Measurements from ENCODE around the gene TNFRSF11A.

The TNFRSF11A gene

GRCh38 chr18:62386091-62386490 is 61.0 kb downstream of the TNFRSF11A start:
- DNase-seq, result no peak

- no peak for DNase-seq
Measured at GRCh38 chr18:62386601-62387000, 61.5 kb downstream of the TNFRSF11A start.

- no peak for DNase-seq
Measured at GRCh38 chr18:62387257-62387656, 62.1 kb downstream of the TNFRSF11A start.

- no peak for DNase-seq
Measured at GRCh38 chr18:62388855-62389760, 64.0 kb downstream of the TNFRSF11A start.

- DNase-seq, result no peak
Measured at GRCh38 chr18:62389761-62390481, 64.8 kb downstream of the TNFRSF11A start.

GRCh38 chr18:62394006-62394763 is 69.1 kb downstream of the TNFRSF11A start:
- no peak for DNase-seq

GRCh38 chr18:62396381-62396780 is 71.3 kb downstream of the TNFRSF11A start:
- no peak for DNase-seq

GRCh38 chr18:62396967-62397366 is 71.9 kb downstream of the TNFRSF11A start:
- DNase-seq, result no peak

- DNase-seq, result no peak
Measured at GRCh38 chr18:62398291-62398690, 73.2 kb downstream of the TNFRSF11A start.

- no peak for DNase-seq
Measured at GRCh38 chr18:62399276-62399675, 74.2 kb downstream of the TNFRSF11A start.

- DNase-seq, result peak; percentile 93
Measured at GRCh38 chr18:62399781-62400308, 74.7 kb downstream of the TNFRSF11A start.

- DNase-seq, result no peak
Measured at GRCh38 chr18:62400916-62401315, 75.8 kb downstream of the TNFRSF11A start.

- DNase-seq, result no peak
Measured at GRCh38 chr18:62402342-62402948, 77.3 kb downstream of the TNFRSF11A start.

GRCh38 chr18:62403120-62403519 is 78.0 kb downstream of the TNFRSF11A start:
- no peak for DNase-seq

- no peak for DNase-seq
Measured at GRCh38 chr18:62404881-62405280, 79.8 kb downstream of the TNFRSF11A start.

GRCh38 chr18:62407660-62408059 is 82.5 kb downstream of the TNFRSF11A start:
- no peak for DNase-seq

- DNase-seq, result no peak
Measured at GRCh38 chr18:62409821-62410220, 84.7 kb downstream of the TNFRSF11A start.

- DNase-seq, result no peak
Measured at GRCh38 chr18:62412231-62412979, 87.3 kb downstream of the TNFRSF11A start.

GRCh38 chr18:62413206-62413605 is 88.1 kb downstream of the TNFRSF11A start:
- no peak for DNase-seq

GRCh38 chr18:62418258-62418657 is 93.1 kb downstream of the TNFRSF11A start:
- DNase-seq, result no peak

GRCh38 chr18:62420151-62420512 is 95.0 kb downstream of the TNFRSF11A start:
- no peak for DNase-seq

All from NCI-H1417 treated with DMSO at 0.1 percent for 48 hours (cell line).